Mesenchymal stem cell (in vitro differentiated cells and primary cell): Measurements from ENCODE around the gene RBKS.

Experiments
- DNase-seq: peaks from one replicate; pipeline ENCODE4 v3.0.0-alpha.2; 2013
- H2AFZ ChIP-seq: one replicate; pipeline ENCODE4 v1.6.1; 2013; ENCODE audit warnings: low read depth, mild to moderate bottlenecking, control low read depth, inconsistent platforms, low read length, moderate library complexity
- H2AK5ac ChIP-seq: 2 replicates; pipeline ENCODE4 v1.6.1; 2013; ENCODE audit warnings: low read length, moderate library complexity, mild to moderate bottlenecking, inconsistent platforms; ENCODE audit not compliant: severe bottlenecking
- H2BK120ac ChIP-seq: one replicate; pipeline ENCODE4 v1.6.1; 2013; ENCODE audit warnings: low read depth, mild to moderate bottlenecking, inconsistent platforms, low read length, moderate library complexity
- H2BK12ac ChIP-seq, 2 experiments: one replicate each; pipeline ENCODE4 v1.6.1; 2013; ENCODE audit warnings: inconsistent platforms in 2 of 2, low read length in 2 of 2, mild to moderate bottlenecking in 2 of 2, moderate library complexity in 2 of 2, control low read depth in 1 of 2
- H2BK15ac ChIP-seq: one replicate; pipeline ENCODE4 v1.6.1; 2013; ENCODE audit warnings: mild to moderate bottlenecking, low read depth, inconsistent platforms; ENCODE audit not compliant: poor library complexity, severe bottlenecking
- H2BK5ac ChIP-seq: 2 replicates; pipeline ENCODE4 v1.6.1; 2013; ENCODE audit warnings: low read depth, mild to moderate bottlenecking, low read length, control low read depth, inconsistent platforms; ENCODE audit not compliant: poor library complexity, severe bottlenecking
- H3K14ac ChIP-seq, 2 experiments: one replicate each; pipeline ENCODE4 v1.6.1; 2013; ENCODE audit warnings: inconsistent platforms in 2 of 2, low read length in 2 of 2, control low read depth in 1 of 2, mild to moderate bottlenecking in 1 of 2, moderate library complexity in 1 of 2
- H3K18ac ChIP-seq, 2 experiments: one replicate each; pipeline ENCODE4 v1.6.1; 2013; ENCODE audit warnings: inconsistent platforms in 2 of 2, low read length in 2 of 2, control low read depth in 1 of 2, low read depth in 1 of 2, mild to moderate bottlenecking in 1 of 2
- H3K23ac ChIP-seq, 2 experiments: one replicate each; pipeline ENCODE4 v1.6.1; 2013; ENCODE audit warnings: inconsistent platforms in 2 of 2, low read length in 2 of 2, mild to moderate bottlenecking in 2 of 2, moderate library complexity in 2 of 2, control low read depth in 1 of 2
- H3K27ac ChIP-seq: 2 replicates; pipeline ENCODE4 v1.5.1; 2013; ENCODE audit warnings: mild to moderate bottlenecking, moderate library complexity, low read length, control low read depth, inconsistent platforms; ENCODE audit not compliant: poor library complexity, severe bottlenecking
- H3K27me3 ChIP-seq, 2 experiments: 2 replicates each; pipeline versions ENCODE4 v1.6.1 to v1.7.0; 2013; ENCODE audit warnings: low read length in 2 of 2, mild to moderate bottlenecking in 2 of 2, moderate library complexity in 2 of 2, control low read depth in 1 of 2, inconsistent platforms in 1 of 2; ENCODE audit not compliant: control insufficient read depth in 1 of 2, insufficient read depth in 1 of 2
- H3K36me3 ChIP-seq, 2 experiments: 2 replicates each; pipeline versions ENCODE4 v1.6.1 to v1.7.0; 2013; ENCODE audit warnings: low read length in 2 of 2, control low read depth in 1 of 2, inconsistent platforms in 1 of 2, low read depth in 1 of 2, mild to moderate bottlenecking in 1 of 2; ENCODE audit not compliant: insufficient read depth in 2 of 2, control insufficient read depth in 1 of 2
- H3K4ac ChIP-seq, 2 experiments: one replicate each; pipeline ENCODE4 v1.6.1; 2013; ENCODE audit warnings: inconsistent platforms in 2 of 2, low read length in 2 of 2, mild to moderate bottlenecking in 2 of 2, moderate library complexity in 2 of 2, control low read depth in 1 of 2, low read depth in 1 of 2
- H3K4me1 ChIP-seq: 2 replicates; pipeline ENCODE4 v1.6.1; 2013; ENCODE audit warnings: low read depth, low read length, control low read depth; ENCODE audit not compliant: control insufficient read depth, insufficient read depth
- H3K4me2 ChIP-seq: 2 replicates; pipeline ENCODE4 v1.6.1; 2013; ENCODE audit warnings: low read length, mild to moderate bottlenecking, inconsistent platforms; ENCODE audit not compliant: poor library complexity, severe bottlenecking
- H3K4me3 ChIP-seq, 2 experiments: 2 replicates each; pipeline versions ENCODE4 v1.5.1 to v1.7.0; 2013; ENCODE audit warnings: low read length in 2 of 2, mild to moderate bottlenecking in 2 of 2, control low read depth in 1 of 2, low read depth in 1 of 2; ENCODE audit not compliant: insufficient read depth in 1 of 2
- H3K79me1 ChIP-seq: replicated peaks from 2 replicates; pipeline ENCODE4 v1.6.1; 2013; ENCODE audit warnings: mild to moderate bottlenecking, control low read depth, low read length, inconsistent platforms; ENCODE audit not compliant: poor library complexity, severe bottlenecking
- H3K9ac ChIP-seq: 2 replicates; pipeline ENCODE4 v1.7.0; 2013; ENCODE audit warnings: mild to moderate bottlenecking, low read length, moderate library complexity
- H3K9me3 ChIP-seq: 2 replicates; pipeline ENCODE4 v1.7.0; 2013; ENCODE audit warnings: mild to moderate bottlenecking, low read length; ENCODE audit not compliant: control insufficient read depth
- H4K8ac ChIP-seq: one replicate; pipeline ENCODE4 v1.6.1; 2013; ENCODE audit warnings: inconsistent platforms, mild to moderate bottlenecking, low read length, moderate library complexity
- H4K91ac ChIP-seq: one replicate; pipeline ENCODE4 v1.6.1; 2013; ENCODE audit warnings: mild to moderate bottlenecking, low read length, inconsistent platforms
- WGBS: methylation state at CpG from one replicate; pipeline ENCODE4 v1.1.7; 2013; ENCODE audit warnings: mixed read lengths; 5-methylcytosine and 5-hydroxymethylcytosine counted together

Gene RBKS

DNA sequence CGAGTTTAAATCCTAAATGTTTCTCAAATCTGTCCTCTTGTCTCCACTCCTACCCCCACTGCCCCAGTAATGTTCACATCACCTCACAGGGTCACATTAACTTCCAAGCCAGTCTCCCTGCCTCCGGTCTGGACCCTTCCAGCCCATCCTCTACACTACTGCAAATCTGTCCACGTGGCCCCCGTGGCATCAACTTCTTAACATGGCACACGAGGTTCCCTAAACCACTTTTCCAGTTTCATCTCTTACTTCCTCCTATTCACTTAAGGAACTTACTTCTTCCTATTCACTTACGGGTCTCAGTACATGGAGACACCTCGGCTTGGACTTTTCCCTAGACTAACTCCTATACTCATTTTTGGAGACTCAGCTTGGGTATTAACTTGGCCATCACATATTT is 91.7 kb downstream of the RBKS start:
- Histone ChIP-seq H2BK120ac (no peak overlapping the region), H2BK5ac (peak overlapping the region; percentile 95), H2BK15ac (no peak overlapping the region), H3K27me3 (no peaks in the 10 kb centered on the region), H3K23ac (peak overlapping the region in 1 of 2 experiments; percentile 74), H3K36me3 (no peaks in the 10 kb centered on the region), H3K9ac (peak overlapping the region; percentile 53), H3K79me1 (peaks cover 2% of the 10 kb centered on the region), H3K4me1 (peaks cover 24% of the 10 kb centered on the region), H3K27ac (peak overlapping the region; percentile 93), H4K91ac (no peak overlapping the region), H3K4ac (peak overlapping the region in 1 of 2 experiments; percentile 5), H3K4me2 (no peak overlapping the region), H2BK12ac (peak overlapping the region; percentile 44 to 73), H3K18ac (peak overlapping the region; percentile 78 to 84), H4K8ac (no peak overlapping the region), H3K14ac (no peak overlapping the region), H3K9me3 (no peaks in the 10 kb centered on the region), H3K4me3 (peak overlapping the region in 1 of 2 experiments; percentile 7), H2AFZ (no peak overlapping the region), H2AK5ac (peak overlapping the region; percentile 98)
- 96% methylated on average over 7 of the region's 7 CpGs for WGBS
- DNase-seq = no peak

DNA sequence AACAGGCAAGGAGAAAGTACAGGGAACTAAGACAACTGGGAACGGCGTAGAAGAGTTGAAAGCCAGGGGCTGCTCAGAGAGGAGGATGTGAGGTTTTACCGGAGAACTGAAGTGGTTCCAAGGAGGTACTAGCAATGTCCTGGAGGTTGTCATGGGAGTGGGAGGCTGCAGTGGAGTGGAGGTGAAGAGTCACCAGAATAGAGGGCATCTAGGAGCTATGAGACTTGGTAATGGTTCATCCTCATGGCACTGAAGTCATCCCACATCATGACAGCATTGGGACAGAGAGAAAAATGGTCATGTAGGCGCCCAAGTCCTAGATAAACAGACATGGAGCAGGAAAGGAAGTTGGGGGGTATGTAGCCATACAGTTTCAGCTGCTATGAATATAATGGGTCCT is 92.3 kb downstream of the RBKS start:
- no peak overlapping the region for H4K8ac ChIP-seq
- no peaks in the 10 kb centered on the region for H3K36me3 ChIP-seq
- no peak overlapping the region for H3K14ac ChIP-seq
- peaks cover 2% of the 10 kb centered on the region for H3K79me1 ChIP-seq
- WGBS = 95% methylated on average over 4 of the region's 4 CpGs
- no peak overlapping the region for H3K23ac ChIP-seq
- H3K4me2 ChIP-seq = no peak overlapping the region
- H3K9me3 ChIP-seq = no peaks in the 10 kb centered on the region
- H2BK5ac ChIP-seq = no peak overlapping the region
- no peak overlapping the region for H3K4me3 ChIP-seq
- H2BK120ac ChIP-seq = no peak overlapping the region
- H2AK5ac ChIP-seq = peak overlapping the region; percentile 98
- H4K91ac ChIP-seq = peak overlapping the region; percentile 8
- H2BK12ac ChIP-seq = peak overlapping the region in 1 of 2 experiments; percentile 23
- no peaks in the 10 kb centered on the region for H3K27me3 ChIP-seq
- no peak overlapping the region for H2BK15ac ChIP-seq
- no peak overlapping the region for H2AFZ ChIP-seq
- no peak overlapping the region for H3K27ac ChIP-seq
- peak overlapping the region in 1 of 2 experiments; percentile 58 for H3K18ac ChIP-seq
- H3K9ac ChIP-seq = no peak overlapping the region
- H3K4me1 ChIP-seq = peaks cover 24% of the 10 kb centered on the region
- no peak for DNase-seq
- H3K4ac ChIP-seq = no peak overlapping the region

DNA sequence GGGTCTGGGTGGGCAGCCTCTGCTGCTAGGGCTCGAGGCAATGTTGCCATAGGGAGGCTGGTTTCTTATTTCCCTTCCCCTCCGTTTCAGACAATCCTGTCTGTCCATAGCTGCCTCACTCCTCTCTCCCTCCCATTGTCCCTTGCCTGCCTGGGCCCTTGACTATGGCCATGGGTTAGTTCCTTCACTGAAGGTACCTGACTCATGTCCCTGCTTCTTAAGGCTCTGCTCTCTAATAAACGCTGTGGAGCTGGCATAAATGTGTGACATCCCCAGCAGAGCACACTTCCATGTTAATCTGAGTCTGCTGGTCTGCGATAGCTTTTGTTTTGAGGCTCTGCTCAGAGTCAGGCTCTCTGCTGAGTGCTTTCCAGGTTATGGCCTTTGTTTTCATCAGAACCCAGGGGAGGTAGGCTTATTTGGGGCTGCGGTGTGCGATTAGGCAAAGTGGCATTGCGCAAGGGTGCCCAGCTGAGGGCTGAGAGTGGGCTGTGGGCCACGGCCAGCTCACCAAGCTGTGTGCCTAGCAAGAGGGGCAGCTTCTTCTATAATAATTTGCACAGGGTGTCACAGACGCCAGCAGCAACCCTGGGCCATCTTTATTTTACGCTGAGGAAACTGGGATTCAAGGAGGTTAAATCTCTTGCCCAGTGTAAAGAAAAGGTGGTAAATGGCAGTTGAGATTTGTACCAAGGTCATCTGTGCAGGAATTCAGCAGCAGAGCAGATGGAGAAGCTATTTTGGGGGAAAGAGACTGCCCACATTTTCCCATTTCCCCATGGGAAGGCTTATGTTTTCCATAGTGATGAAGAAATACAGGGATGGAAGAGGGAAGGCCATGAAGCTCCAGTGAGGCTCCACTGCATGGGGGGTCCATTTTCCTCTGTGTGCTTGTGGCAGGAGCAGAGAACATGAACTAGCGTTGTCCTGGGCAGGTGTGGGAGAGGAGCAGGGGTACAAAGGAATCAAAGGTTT is 93.1 kb downstream of the RBKS start:
- no peak overlapping the region for H3K14ac ChIP-seq
- H3K9ac ChIP-seq = no peak overlapping the region
- H4K8ac ChIP-seq = peak overlapping the region; percentile 46
- WGBS = 96% methylated on average over 11 of the region's 11 CpGs
- H3K23ac ChIP-seq = no peak overlapping the region
- no peak overlapping the region for H2AFZ ChIP-seq
- H2BK5ac ChIP-seq = peak overlapping the region; percentile 49
- H3K9me3 ChIP-seq = no peaks in the 10 kb centered on the region
- H3K36me3 ChIP-seq = no peaks in the 10 kb centered on the region
- H2AK5ac ChIP-seq = peak overlapping the region; percentile 98
- peaks cover 2% of the 10 kb centered on the region for H3K79me1 ChIP-seq
- H4K91ac ChIP-seq = no peak overlapping the region
- H3K27ac ChIP-seq = no peak overlapping the region
- no peak overlapping the region for H3K4me3 ChIP-seq
- no peak overlapping the region for H2BK120ac ChIP-seq
- peak overlapping the region; percentile 76 for H2BK15ac ChIP-seq
- peak overlapping the region; percentile 2 to 33 for H2BK12ac ChIP-seq
- no peaks in the 10 kb centered on the region for H3K27me3 ChIP-seq
- H3K4me2 ChIP-seq = no peak overlapping the region
- peaks cover 24% of the 10 kb centered on the region for H3K4me1 ChIP-seq
- DNase-seq = no peak
- H3K18ac ChIP-seq = peak overlapping the region; percentile 1 to 58
- peak overlapping the region in 1 of 2 experiments; percentile 73 for H3K4ac ChIP-seq

DNA sequence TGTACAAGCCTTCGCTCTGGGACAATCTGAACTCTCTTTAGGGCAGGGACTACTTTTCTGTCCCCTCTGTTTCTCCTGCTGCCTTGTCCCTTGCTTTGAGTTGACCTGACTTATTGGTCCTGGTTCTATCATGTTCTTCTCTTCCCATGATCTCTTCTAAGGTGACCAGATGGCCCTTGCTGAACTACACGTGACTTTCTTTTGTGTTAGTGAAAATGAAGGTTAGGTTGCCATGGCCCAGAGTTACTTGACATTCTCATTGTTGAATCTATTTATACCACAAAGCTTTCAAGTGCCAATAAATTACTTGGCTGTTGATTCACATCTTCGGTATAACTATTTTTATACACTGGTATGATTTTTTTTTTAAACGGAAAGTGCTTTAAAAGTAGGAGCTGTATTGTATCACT is 94.3 kb downstream of the RBKS start:
- no peaks in the 10 kb centered on the region for H3K36me3 ChIP-seq
- no peak overlapping the region for H3K27ac ChIP-seq

More for the DNA sequence above, 94.3 kb downstream of the RBKS start:
- Histone ChIP-seq H3K79me1 (peaks cover 4% of the 10 kb centered on the region), H3K14ac (no peak overlapping the region), H3K18ac (peak overlapping the region; percentile 3 to 25), H2AK5ac (peak overlapping the region; percentile 11), H3K9ac (peak overlapping the region; percentile 40), H3K4ac (no peak overlapping the region), H2BK120ac (peak overlapping the region; percentile 19), H3K27me3 (no peaks in the 10 kb centered on the region), H2BK15ac (no peak overlapping the region), H2BK12ac (peak overlapping the region in 1 of 2 experiments; percentile 69), H4K91ac (no peak overlapping the region), H2AFZ (no peak overlapping the region), H3K23ac (no peak overlapping the region), H3K9me3 (no peaks in the 10 kb centered on the region), H3K4me3 (no peak overlapping the region), H2BK5ac (no peak overlapping the region), H3K4me1 (peaks cover 18% of the 10 kb centered on the region), H3K4me2 (no peak overlapping the region), H4K8ac (no peak overlapping the region)
- DNase-seq = peak; percentile 52
- WGBS = 98% methylated on average over 1 of the region's 4 CpGs
